PC-3 (cell line): Measurements from ENCODE around the gene AGFG1. TPM values are rescaled to one million over a fixed set of nuclear protein-coding genes. Genes with fewer than 3 reads are reported as not detected.

Source experiments
- ATAC-seq: fragments of 200-7000 bp; cut with Tn5 transposase; 2 replicates; pipeline ENCODE4 v1.9.1; 2020; ENCODE audit warnings: mild to moderate bottlenecking, moderate library complexity
- BruUV-seq: library from RNA; stranded (reverse); fragments of 400-500 nt; replicated peaks from 2 replicates; lab custom pipeline; 2021; lab: Mats Ljungman, UMichigan
- CTCF ChIA-PET: fragments of 300-600 bp; sonication (Branson Sonifier 250); formaldehyde crosslinking; loops from one replicate; lab custom pipeline; 2022; ENCODE audit warnings: antibody characterized with exemption; lab: Charles Lee
- POLR2A ChIA-PET: fragments of 300-600 bp; sonication (Branson Sonifier 250); formaldehyde crosslinking; loops from one replicate; lab custom pipeline; 2022; ENCODE audit warnings: antibody characterized with exemption; ENCODE audit not compliant: unreplicated experiment; lab: Charles Lee
- DNase-seq: peaks from one replicate; pipeline ENCODE4 v3.0.0-alpha.2; 2015
- H2AFZ ChIP-seq: fragments of 300-600 bp; sonication (generic); 2 replicates; pipeline ENCODE4 v1.6.0; 2016; ENCODE audit warnings: antibody characterized with exemption, low read length
- H3F3A ChIP-seq: fragments of 300-600 bp; sonication (generic); one replicate; pipeline ENCODE4 v1.6.0; 2017; ENCODE audit warnings: antibody characterized with exemption, low read length, control low read depth, mild to moderate bottlenecking; ENCODE audit not compliant: unreplicated experiment
- H3K27ac ChIP-seq: fragments of 300-600 bp; sonication (generic); 2 replicates; pipeline ENCODE4 v1.5.1; 2016; ENCODE audit warnings: mild to moderate bottlenecking, low read length
- H3K27me3 ChIP-seq: fragments of 300-600 bp; sonication (generic); 2 replicates; pipeline ENCODE4 v1.6.1; 2016; ENCODE audit warnings: low read length, mixed read lengths
- H3K36me3 ChIP-seq: fragments of 300-600 bp; sonication (generic); 2 replicates; pipeline ENCODE4 v1.6.1; 2016; ENCODE audit warnings: low read depth, mixed run types, low read length, mixed read lengths
- H3K4me1 ChIP-seq: fragments of 300-600 bp; sonication (generic); 2 replicates; pipeline ENCODE4 v1.5.1; 2016; ENCODE audit warnings: low read length; ENCODE audit not compliant: insufficient read depth
- H3K4me2 ChIP-seq: fragments of 300-600 bp; sonication (generic); 2 replicates; pipeline ENCODE4 v1.6.0; 2016; ENCODE audit warnings: low read length
- H3K4me3 ChIP-seq: fragments of 300-600 bp; sonication (generic); 2 replicates; pipeline ENCODE4 v1.5.1; 2016; ENCODE audit warnings: mild to moderate bottlenecking, low read length, mixed read lengths
- H3K79me2 ChIP-seq: fragments of 300-600 bp; sonication (generic); 2 replicates; pipeline ENCODE4 v1.6.1; 2017; ENCODE audit warnings: low read length, mixed read lengths
- H3K9ac ChIP-seq: fragments of 300-600 bp; sonication (generic); 2 replicates; pipeline ENCODE4 v1.6.0; 2016; ENCODE audit warnings: mild to moderate bottlenecking, low read length
- H3K9me2 ChIP-seq: fragments of 300-600 bp; sonication (generic); replicated peaks from 2 replicates; pipeline ENCODE4 v1.6.1; 2016; ENCODE audit warnings: mixed run types, low read length, mixed read lengths
- H3K9me3 ChIP-seq: fragments of 300-600 bp; sonication (generic); 2 replicates; pipeline ENCODE4 v1.6.1; 2016; ENCODE audit warnings: low read length, mixed read lengths
- H4K20me1 ChIP-seq: fragments of 300-600 bp; sonication (generic); 2 replicates; pipeline ENCODE4 v1.6.1; 2016; ENCODE audit warnings: low read length, mixed read lengths
- CTCF ChIP-seq: fragments of 300-600 bp; sonication (generic); conservative IDR thresholded peaks from 2 replicates; pipeline ENCODE4 v1.5.1; 2017; ENCODE audit warnings: antibody characterized with exemption, low read depth, mild to moderate bottlenecking, low read length
- EZH2 ChIP-seq: fragments of 300-600 bp; sonication (generic); IDR thresholded peaks from one replicate; pipeline ENCODE4 v1.6.1; 2017; ENCODE audit warnings: antibody characterized with exemption, mild to moderate bottlenecking, low read length; ENCODE audit not compliant: unreplicated experiment
- EZH2phosphoT487 ChIP-seq: fragments of 300-600 bp; sonication (generic); IDR thresholded peaks from 2 replicates; pipeline ENCODE4 v1.6.1; 2018; ENCODE audit warnings: mild to moderate bottlenecking, antibody characterized with exemption, low read length, borderline replicate concordance
- intact Hi-C: fragments of 100-400 bp; cut with micrococcal nuclease; formaldehyde crosslinking; loops from 2 replicates; pipeline ENCODE4 v1.9.0; 2023
- total RNA-seq: library from RNA; depleted of rRNA; stranded (reverse); fragments of >200 nt; gene quantifications from 2 replicates; pipeline ENCODE4 v1.2.3, GENCODE V29; 2014

AGFG1 gene
- total RNA-seq, 1 experiment from 2014 or later, result 56.3 TPM

GRCh38 chr2:227488045-227488444 is 16.1 kb downstream of the AGFG1 start:
- no peak overlapping the region for H2AFZ ChIP-seq
- ATAC-seq (no peak), DNase-seq (no peak)
- H4K20me1 ChIP-seq, result peaks cover 23% of the 10 kb centered on the region
- peaks cover 4% of the 10 kb centered on the region for H3K4me1 ChIP-seq
- intact Hi-C loops, result no loop called here
- H3K9me3 ChIP-seq, result no peaks in the 10 kb centered on the region
- no peak overlapping the region for H3K4me3 ChIP-seq
- no peaks in the 10 kb centered on the region for H3F3A ChIP-seq
- no peaks in the 10 kb centered on the region for H3K27me3 ChIP-seq
- no peak overlapping the region for H3K27ac ChIP-seq
- H3K4me2 ChIP-seq, result no peak overlapping the region
- H3K9me2 ChIP-seq, result no peaks in the 10 kb centered on the region
- CTCF ChIA-PET, result no interaction called here
- peaks cover 2% of the 10 kb centered on the region for H3K36me3 ChIP-seq
- POLR2A ChIA-PET, result no interaction called here
- TF ChIP-seq CTCF, result no peak
- TF ChIP-seq EZH2, result no peak
- TF ChIP-seq EZH2phosphoT487, result no peak
- no peak overlapping the region for H3K9ac ChIP-seq
- H3K79me2 ChIP-seq, result peaks cover 94% of the 10 kb centered on the region
- BruUV-seq, result no TSS peak

- H3K4me1 ChIP-seq, result no peaks in the 10 kb centered on the region
- H3K27me3 ChIP-seq, result no peaks in the 10 kb centered on the region
- intact Hi-C loops, result no loop called here
- H3K9me2 ChIP-seq, result no peaks in the 10 kb centered on the region
- peaks cover 8% of the 10 kb centered on the region; the same call in 1 of the 2 replicates for H4K20me1 ChIP-seq
- no TSS peak for BruUV-seq
- peaks cover 16% of the 10 kb centered on the region; the same call in 1 of the 2 replicates for H3K36me3 ChIP-seq
- ATAC-seq, result no peak
- no peak overlapping the region for H3K4me3 ChIP-seq
- H3K27ac ChIP-seq, result no peak overlapping the region
- TF ChIP-seq EZH2, result no peak
- no peak for TF ChIP-seq CTCF
- no peak for TF ChIP-seq EZH2phosphoT487
- DNase-seq, result no peak
- no peaks in the 10 kb centered on the region for H3K9me3 ChIP-seq
- H3K79me2 ChIP-seq, result peaks cover 91% of the 10 kb centered on the region
- no peak overlapping the region for H2AFZ ChIP-seq
- CTCF ChIA-PET, result no interaction called here
- POLR2A ChIA-PET, result no interaction called here
- no peak overlapping the region for H3K4me2 ChIP-seq
- H3F3A ChIP-seq, result no peaks in the 10 kb centered on the region
- no peak overlapping the region for H3K9ac ChIP-seq
These were observed 19.4 kb downstream of the AGFG1 start for GRCh38 chr2:227491386-227491785.

- Histone ChIP-seq H4K20me1 (peaks cover 8% of the 10 kb centered on the region; the same call in 1 of the 2 replicates), H3K4me1 (no peaks in the 10 kb centered on the region), H3K79me2 (peaks cover 91% of the 10 kb centered on the region), H3K9me2 (no peaks in the 10 kb centered on the region), H3K27ac (no peak overlapping the region), H3K9me3 (no peaks in the 10 kb centered on the region), H3K27me3 (no peaks in the 10 kb centered on the region), H2AFZ (no peak overlapping the region), H3K36me3 (peaks cover 16% of the 10 kb centered on the region; the same call in 1 of the 2 replicates), H3K9ac (no peak overlapping the region), H3K4me3 (no peak overlapping the region), H3K4me2 (no peak overlapping the region), H3F3A (no peaks in the 10 kb centered on the region)
- ChIA-PET POLR2A (no interaction called here), CTCF (no interaction called here)
- intact Hi-C loops, result no loop called here
- BruUV-seq, result no TSS peak
- DNase-seq (no peak), ATAC-seq (no peak)
- TF ChIP-seq EZH2phosphoT487, result no peak
- TF ChIP-seq CTCF, result no peak
- no peak for TF ChIP-seq EZH2
These were observed 21.6 kb downstream of the AGFG1 start for GRCh38 chr2:227493524-227493923.
